OCI-LY7 (cell line): ENCODE measurements around the gene UBE2D4.
"Not testable (repeated sequence)": the region's sequence is repeated elsewhere in the genome, so short reads cannot be mapped to it uniquely, and the experiment has no call there.

ENCODE experiments used
- EZH2phosphoT487 ChIP-seq: fragments of 200-600 bp; sonication (generic); IDR thresholded peaks from 2 replicates; pipeline ENCODE4 v1.6.1; 2018; ENCODE audit warnings: low read depth, borderline replicate concordance, mild to moderate bottlenecking, mixed run types, antibody characterized with exemption, low read length, moderate library complexity, mixed read lengths
- TF ChIP-seq, protein P1 (sequence below): fragments of 200-600 bp; sonication (generic); conservative IDR thresholded peaks from 2 replicates; pipeline ENCODE4 v1.5.1; 2014; ENCODE audit warnings: mild to moderate bottlenecking, antibody characterized with exemption, low read length, moderate library complexity, mixed read lengths

DNA sequence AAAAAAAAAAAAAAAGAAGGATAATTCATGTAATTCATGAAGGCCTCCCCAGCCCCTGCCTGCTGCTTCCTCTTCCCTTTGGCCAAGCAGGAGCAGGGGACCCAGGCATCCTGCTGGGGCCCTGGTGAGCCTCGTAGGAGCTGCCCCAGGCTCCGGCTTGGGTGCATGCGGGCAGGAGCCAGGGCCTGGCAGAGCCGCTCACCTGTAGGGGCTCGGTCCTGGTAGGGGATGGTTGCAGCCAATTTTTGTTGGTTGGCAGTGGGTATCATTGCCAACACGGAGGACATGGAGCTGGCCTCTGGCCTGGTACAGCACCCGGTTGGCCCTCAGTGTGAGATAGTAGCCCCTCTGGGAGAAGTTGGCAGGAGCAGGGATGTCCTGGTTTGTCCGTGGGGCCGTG lies 61.2 kb downstream of the UBE2D4 start:
- TF ChIP-seq, protein P1, sequence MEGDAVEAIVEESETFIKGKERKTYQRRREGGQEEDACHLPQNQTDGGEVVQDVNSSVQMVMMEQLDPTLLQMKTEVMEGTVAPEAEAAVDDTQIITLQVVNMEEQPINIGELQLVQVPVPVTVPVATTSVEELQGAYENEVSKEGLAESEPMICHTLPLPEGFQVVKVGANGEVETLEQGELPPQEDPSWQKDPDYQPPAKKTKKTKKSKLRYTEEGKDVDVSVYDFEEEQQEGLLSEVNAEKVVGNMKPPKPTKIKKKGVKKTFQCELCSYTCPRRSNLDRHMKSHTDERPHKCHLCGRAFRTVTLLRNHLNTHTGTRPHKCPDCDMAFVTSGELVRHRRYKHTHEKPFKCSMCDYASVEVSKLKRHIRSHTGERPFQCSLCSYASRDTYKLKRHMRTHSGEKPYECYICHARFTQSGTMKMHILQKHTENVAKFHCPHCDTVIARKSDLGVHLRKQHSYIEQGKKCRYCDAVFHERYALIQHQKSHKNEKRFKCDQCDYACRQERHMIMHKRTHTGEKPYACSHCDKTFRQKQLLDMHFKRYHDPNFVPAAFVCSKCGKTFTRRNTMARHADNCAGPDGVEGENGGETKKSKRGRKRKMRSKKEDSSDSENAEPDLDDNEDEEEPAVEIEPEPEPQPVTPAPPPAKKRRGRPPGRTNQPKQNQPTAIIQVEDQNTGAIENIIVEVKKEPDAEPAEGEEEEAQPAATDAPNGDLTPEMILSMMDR: not testable (repeated sequence)
- not testable (repeated sequence) for TF ChIP-seq EZH2phosphoT487
